ENCODE results near the gene OR2M5. TPM values are rescaled to one million over a fixed set of nuclear protein-coding genes. Genes with fewer than 3 reads are reported as not detected.

OR2M5 gene
- total and polyA plus RNA-seq, 9 of the 15 experiments (the other 6 are each of a cell fraction or from before 2014, with no cell fraction given): not detected

DNA sequence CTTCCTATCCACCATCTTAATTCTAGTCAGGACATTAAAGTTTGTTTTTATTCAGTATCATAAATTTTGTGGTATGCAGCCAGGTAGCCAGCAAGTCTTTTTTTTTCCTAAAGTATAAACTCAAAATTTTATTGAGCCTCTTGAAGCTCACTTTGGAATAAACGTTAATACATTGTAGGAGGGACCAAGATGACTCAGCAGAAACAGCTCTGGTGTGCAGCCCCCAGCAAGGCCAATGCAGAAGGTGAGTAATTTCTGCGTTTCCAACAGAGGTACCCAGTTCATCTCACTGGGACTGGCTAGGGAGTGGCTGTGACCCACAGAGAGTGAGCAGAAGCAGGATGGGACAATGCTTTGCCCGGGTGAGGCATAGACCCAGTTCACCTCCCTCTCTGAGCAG, 42.4 kb downstream of the OR2M5 start:
- intact Hi-C loops (cut with micrococcal nuclease): no loop called here
- H4K20me1 ChIP-seq (replicated peaks; ENCODE audit: control insufficient read depth, insufficient read depth, low read length): no peaks in the 10 kb centered on the region
- DNase-seq (ENCODE audit: extremely low read depth in 1 of 4, low spot score in 3 of 4) (no peak), FAIRE-seq (no peak), ATAC-seq (no peak)
- BruUV-seq (replicated peaks): no TSS peak
- H2AFZ ChIP-seq (ENCODE audit: low read depth, low read length): no peak overlapping the region
- H3K27ac ChIP-seq (ENCODE audit: extremely low read depth, low read depth, low read length): no peak overlapping the region
- in situ Hi-C loops (cut with MboI): no loop called here
- H3K4me3 ChIP-seq: no peak overlapping the region
- no peaks in the 10 kb centered on the region for H3K36me3 ChIP-seq (ENCODE audit: control insufficient read depth, insufficient read depth, low read length)
- H3K9me1 ChIP-seq (ENCODE audit: control insufficient read depth, insufficient read depth, low read length): no peaks in the 10 kb centered on the region
- no peak overlapping the region for H3K4me2 ChIP-seq (ENCODE audit: insufficient read depth, low read length)
- ChIA-PET CTCF (ENCODE audit: low intra/inter-chr PET ratio) (no interaction called here), POLR2A (no interaction called here)
- no peak overlapping the region for H3K9ac ChIP-seq (ENCODE audit: insufficient read depth in 1 of 2, low read depth in 2 of 2, low read length in 2 of 2)
- no peaks in the 10 kb centered on the region for H3K79me2 ChIP-seq (ENCODE audit: control insufficient read depth, insufficient read depth, low read length)
- H3K9me3 ChIP-seq (replicated peaks; ENCODE audit: control insufficient read depth, insufficient read depth, low read depth, low read length): no peaks in the 10 kb centered on the region; the same call in 1 of the 2 replicates
- H3K4me1 ChIP-seq (replicated peaks in 1 of 2; ENCODE audit: control insufficient read depth in 2 of 2, insufficient read depth in 2 of 2, low read length in 2 of 2): no peaks in the 10 kb centered on the region
- TF ChIP-seq, protein P1, sequence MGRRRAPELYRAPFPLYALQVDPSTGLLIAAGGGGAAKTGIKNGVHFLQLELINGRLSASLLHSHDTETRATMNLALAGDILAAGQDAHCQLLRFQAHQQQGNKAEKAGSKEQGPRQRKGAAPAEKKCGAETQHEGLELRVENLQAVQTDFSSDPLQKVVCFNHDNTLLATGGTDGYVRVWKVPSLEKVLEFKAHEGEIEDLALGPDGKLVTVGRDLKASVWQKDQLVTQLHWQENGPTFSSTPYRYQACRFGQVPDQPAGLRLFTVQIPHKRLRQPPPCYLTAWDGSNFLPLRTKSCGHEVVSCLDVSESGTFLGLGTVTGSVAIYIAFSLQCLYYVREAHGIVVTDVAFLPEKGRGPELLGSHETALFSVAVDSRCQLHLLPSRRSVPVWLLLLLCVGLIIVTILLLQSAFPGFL (CRISPR knock-in tag; IDR thresholded peaks at IDR 0.05): no peak
- TF ChIP-seq MAFK (IDR thresholded peaks at IDR 0.05; ENCODE audit: low read length) (no peak), TGIF2 (CRISPR knock-in tag; IDR thresholded peaks at IDR 0.05) (no peak), MAFF (IDR thresholded peaks at IDR 0.05; ENCODE audit: low read length) (peak; percentile 29; the same call in 1 of the 2 replicates), ZNF12 (CRISPR knock-in tag; IDR thresholded peaks at IDR 0.05) (no peak), BMI1 (IDR thresholded peaks at IDR 0.05; ENCODE audit: low read length) (no peak), BCL6 (CRISPR knock-in tag; IDR thresholded peaks at IDR 0.05) (no peak), SLC30A9 (CRISPR knock-in tag; IDR thresholded peaks at IDR 0.05) (no peak), MAFG (tag; conservative IDR thresholded peaks at IDR 0.05) (peak; percentile 44)
- no peaks in the 10 kb centered on the region for H3K27me3 ChIP-seq (ENCODE audit: control insufficient read depth in 2 of 2, insufficient read depth in 2 of 2, low read length in 2 of 2)
- WGBS (ENCODE audit: insufficient coverage, low coverage, missing lambda C conversion rate): 7% methylated on average over 3 of the region's 3 CpGs

Measured in K562 (cell line).